Skeletal muscle tissue (tissue), 4 donors: ENCODE data around the gene ENTPD6. TPM values are rescaled to one million over a fixed set of nuclear protein-coding genes. Genes with fewer than 3 reads are reported as not detected.
"Not testable (repeated sequence)": the region's sequence is repeated elsewhere in the genome, so short reads cannot be mapped to it uniquely, and the experiment has no call there.

ENCODE experiments used
- H3K27ac ChIP-seq: one replicate; pipeline ENCODE4 v1.7.0; 2013; ENCODE audit warnings: mild to moderate bottlenecking, low read depth, low read length, inconsistent platforms
- H3K27me3 ChIP-seq, 3 donors: one replicate each; pipeline ENCODE4 v1.7.0; 2013; ENCODE audit warnings: low read length in 3 of 3; ENCODE audit not compliant: control insufficient read depth in 3 of 3, insufficient read depth in 3 of 3
- H3K36me3 ChIP-seq, 3 donors: one replicate each; pipeline ENCODE4 v1.7.0; 2013; ENCODE audit warnings: low read length in 3 of 3; ENCODE audit not compliant: control insufficient read depth in 3 of 3, insufficient read depth in 3 of 3
- H3K4me1 ChIP-seq, 3 donors: one replicate each; pipeline ENCODE4 v1.7.0; 2013; ENCODE audit warnings: low read length in 3 of 3, mild to moderate bottlenecking in 3 of 3; ENCODE audit not compliant: control insufficient read depth in 3 of 3, insufficient read depth in 3 of 3
- H3K4me3 ChIP-seq, 3 donors: one replicate each; pipeline ENCODE4 v1.7.0; 2013; ENCODE audit warnings: low read length in 3 of 3
- H3K9ac ChIP-seq, 3 donors: one replicate each; pipeline ENCODE4 v1.7.0; 2013; ENCODE audit warnings: low read length in 3 of 3, mild to moderate bottlenecking in 3 of 3, moderate library complexity in 2 of 3, low read depth in 1 of 3
- H3K9me3 ChIP-seq, 3 donors: one replicate each; pipeline ENCODE4 v1.7.0; 2013; ENCODE audit warnings: low read length in 3 of 3; ENCODE audit not compliant: control insufficient read depth in 3 of 3
- total RNA-seq: library from RNA; depleted of rRNA; stranded (reverse); fragments of >200 nt; gene quantifications from one replicate; pipeline ENCODE4 v1.2.3, GENCODE V29; 2014
- donor health status: Osteomylitis.

Gene ENTPD6
- total RNA-seq, 1 donor from 2014 or later: 17.7 TPM

DNA sequence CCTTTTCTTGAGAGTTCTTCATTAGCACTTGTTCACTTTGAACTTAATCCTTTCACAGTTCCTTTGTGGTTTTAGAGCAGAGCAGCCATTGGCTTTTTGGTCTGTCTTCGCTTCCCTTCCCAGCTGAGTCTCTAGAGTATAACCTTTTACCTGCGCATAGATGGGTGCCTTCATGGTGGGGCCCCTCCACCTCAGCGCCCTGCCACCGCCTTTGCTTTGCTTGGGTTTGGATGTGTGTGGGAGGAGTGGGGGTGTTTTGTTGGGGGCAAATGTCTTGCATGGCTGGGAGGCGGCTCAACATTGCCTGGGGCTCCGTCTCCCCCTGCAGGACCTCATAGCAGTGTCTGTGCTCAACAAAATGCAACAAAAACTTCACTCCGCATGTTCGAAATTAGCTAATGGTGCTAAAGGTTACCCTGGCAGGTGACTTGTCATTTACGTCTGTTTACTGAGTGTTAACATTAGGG, 64.3 kb downstream of the ENTPD6 start:
- Histone ChIP-seq H3K27ac (no peak overlapping the region), H3K4me1 (peaks cover 5 to 15% (median 11%) of the 10 kb centered on the region in 3 donors), H3K9ac (no peak overlapping the region), H3K27me3 (no peaks in the 10 kb centered on the region), H3K9me3 (no peaks in the 10 kb centered on the region), H3K36me3 (peaks cover 8 to 11% (median 9%) of the 10 kb centered on the region in 3 donors), H3K4me3 (no peak overlapping the region)

DNA sequence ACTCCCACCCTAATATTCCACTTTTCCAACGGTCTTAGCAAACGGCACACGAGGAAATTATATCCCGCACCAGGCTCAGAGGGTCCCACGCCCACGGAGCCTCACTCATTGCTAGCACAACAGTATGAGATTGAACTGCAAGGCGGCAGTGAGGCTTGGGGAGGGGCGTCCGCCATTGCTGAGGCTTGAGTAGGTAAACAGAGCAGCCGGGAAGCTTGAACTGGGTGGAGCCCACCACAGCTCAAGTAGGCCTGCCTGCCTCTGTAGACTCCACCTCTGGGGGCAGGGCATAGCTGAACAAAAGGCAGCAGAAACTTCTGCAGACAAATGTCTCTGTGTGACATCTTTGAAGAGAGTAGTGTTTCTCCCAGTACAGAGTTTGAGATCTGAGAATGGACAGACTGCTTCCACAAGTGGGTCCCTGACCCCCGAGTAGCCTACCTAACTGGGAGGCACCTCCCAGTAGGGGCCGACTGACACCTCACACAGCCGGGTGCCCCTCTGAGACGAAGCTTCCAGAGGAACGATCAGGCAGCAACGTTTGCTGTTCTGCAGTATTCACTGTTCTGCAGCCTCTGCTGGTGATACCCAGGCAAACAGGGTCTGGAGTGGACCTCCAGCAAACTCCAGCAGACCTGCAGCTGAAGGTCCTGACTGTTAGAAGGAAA, 65.4 kb downstream of the ENTPD6 start:
- not testable (repeated sequence) for H3K9ac ChIP-seq, H3K9me3 ChIP-seq, H3K4me1 ChIP-seq, H3K27ac ChIP-seq, H3K27me3 ChIP-seq, H3K36me3 ChIP-seq, H3K4me3 ChIP-seq

DNA sequence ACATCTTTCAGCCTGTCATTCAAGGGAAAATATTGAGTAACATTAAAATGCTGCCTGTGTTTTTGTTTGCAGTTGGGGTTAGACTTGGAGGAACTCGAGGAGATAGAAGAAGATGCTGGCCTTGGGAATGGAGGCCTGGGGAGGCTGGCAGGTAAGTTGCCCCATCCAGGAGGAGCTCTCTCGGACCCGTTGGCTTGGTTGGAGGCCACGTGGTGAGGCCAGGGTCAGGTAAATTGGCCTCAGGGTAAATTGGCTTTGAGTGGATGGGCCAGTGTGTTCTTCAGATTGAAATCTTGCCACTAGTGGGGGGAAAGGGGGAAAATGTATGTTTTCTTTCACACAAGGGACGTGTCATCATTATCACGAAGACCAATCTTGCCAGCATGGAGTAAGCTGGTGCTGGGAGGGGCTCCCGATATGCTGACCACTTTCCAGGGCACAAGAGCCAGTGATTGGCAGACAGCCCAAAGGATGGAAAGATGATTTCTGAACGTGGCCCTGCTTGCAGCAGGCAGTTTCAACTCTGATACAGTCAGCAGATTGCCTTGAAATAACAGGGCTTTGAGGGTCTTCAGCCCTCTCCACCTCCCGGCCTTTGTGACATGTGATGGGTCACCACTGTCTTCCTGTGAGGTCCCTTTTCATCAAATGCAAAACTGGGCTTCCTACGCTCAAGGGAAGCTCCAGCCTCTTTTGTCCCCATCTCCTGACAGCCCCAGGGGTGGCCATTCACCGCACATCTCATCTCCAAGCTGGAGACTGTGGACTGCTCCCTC, 73.7 kb downstream of the ENTPD6 start:
- peaks cover 21 to 28% (median 22%) of the 10 kb centered on the region in 3 donors for H3K4me1 ChIP-seq
- H3K9me3 ChIP-seq: no peaks in the 10 kb centered on the region
- H3K9ac ChIP-seq: no peak overlapping the region
- H3K27me3 ChIP-seq: no peaks in the 10 kb centered on the region
- no peak overlapping the region for H3K4me3 ChIP-seq
- H3K27ac ChIP-seq: no peak overlapping the region
- peaks cover 15 to 18% (median 17%) of the 10 kb centered on the region in 3 donors for H3K36me3 ChIP-seq

DNA sequence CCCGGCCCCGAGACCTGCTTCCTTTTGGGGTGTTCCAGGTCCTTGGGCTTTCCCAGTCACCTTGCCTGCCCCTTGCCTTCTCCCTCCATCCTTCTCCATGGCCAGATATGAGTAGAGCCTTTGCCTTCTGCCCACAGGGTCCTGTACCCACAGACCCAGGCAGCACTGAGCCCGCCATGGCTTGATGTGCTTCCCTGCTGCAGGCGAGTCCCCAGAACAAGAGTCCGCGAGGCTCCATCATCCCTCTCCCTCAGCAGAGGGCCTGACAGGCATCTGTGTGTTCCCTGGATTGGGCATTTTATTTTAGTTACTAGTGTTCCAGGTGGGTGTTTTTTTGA, 74.3 kb downstream of the ENTPD6 start:
- Histone ChIP-seq H3K4me3 (no peak overlapping the region), H3K9ac (no peak overlapping the region), H3K27ac (no peak overlapping the region), H3K4me1 (peaks cover 21 to 34% (median 22%) of the 10 kb centered on the region in 3 donors), H3K9me3 (no peaks in the 10 kb centered on the region), H3K36me3 (peaks cover 15 to 19% (median 18%) of the 10 kb centered on the region in 3 donors), H3K27me3 (no peaks in the 10 kb centered on the region)

DNA sequence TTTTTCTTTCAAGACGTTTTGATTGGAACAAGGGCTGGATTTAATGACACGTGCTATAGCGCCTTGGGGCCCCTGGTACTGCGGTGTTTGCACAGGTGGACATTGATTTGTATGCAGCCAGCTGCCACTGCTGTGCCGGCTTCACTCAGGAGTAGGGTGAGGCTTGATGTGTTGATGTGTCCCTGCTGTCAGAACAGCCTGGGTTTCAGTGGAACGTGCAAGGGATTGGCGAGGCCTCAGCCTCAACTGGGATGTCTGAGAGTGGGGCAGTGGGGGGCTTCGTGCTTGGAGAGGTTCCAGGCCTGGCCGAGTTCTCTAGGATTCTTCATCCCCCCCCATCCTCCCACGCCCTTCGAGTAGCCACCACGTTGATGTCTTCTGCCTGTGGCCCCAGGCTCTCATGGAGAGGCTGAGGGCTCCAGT, 75.3 kb downstream of the ENTPD6 start:
- Histone ChIP-seq H3K9me3 (no peaks in the 10 kb centered on the region), H3K36me3 (peaks cover 17 to 21% (median 19%) of the 10 kb centered on the region in 3 donors), H3K9ac (no peak overlapping the region), H3K27ac (no peak overlapping the region), H3K27me3 (no peaks in the 10 kb centered on the region), H3K4me1 (peaks cover 21 to 39% (median 22%) of the 10 kb centered on the region in 3 donors), H3K4me3 (no peak overlapping the region)

DNA sequence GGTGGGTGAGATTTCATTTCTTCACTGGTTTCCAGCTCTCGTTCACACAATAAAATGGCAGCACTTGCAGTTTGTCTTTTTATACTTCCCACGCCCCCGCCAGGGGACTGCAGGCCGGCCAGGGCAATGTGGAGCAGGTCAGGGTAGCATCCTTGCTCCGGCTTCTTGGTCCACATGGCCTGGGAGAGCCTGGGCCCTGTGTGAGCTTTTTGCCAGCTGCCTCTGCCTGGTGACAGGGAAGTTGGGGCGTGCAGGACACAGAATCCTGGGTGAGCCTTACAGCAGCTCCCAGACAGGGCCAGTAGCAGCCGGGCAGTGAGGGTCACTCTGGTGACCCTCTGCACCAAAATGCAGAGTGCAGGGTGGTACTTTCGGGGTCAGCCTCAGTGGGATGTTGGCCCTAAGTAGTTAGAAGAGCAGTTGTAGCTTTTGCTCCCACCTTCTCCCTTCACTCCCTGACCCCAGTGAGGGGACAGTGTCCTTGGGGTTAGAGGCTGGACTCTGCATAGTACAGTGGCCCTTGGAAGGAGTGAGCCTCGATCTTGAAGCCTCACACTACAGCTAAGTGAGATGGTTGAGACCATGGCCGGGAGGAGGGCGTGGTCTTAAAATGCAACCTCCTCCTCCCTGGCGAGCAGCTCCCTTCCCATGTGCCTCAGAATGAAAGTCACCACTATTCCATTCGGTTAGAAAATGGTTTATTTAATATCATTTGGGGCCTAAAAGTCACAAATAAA, 76.1 kb downstream of the ENTPD6 start:
- Histone ChIP-seq H3K36me3 (peaks cover 17 to 24% (median 19%) of the 10 kb centered on the region in 3 donors), H3K9ac (no peak overlapping the region), H3K27me3 (no peaks in the 10 kb centered on the region), H3K4me1 (peaks cover 21 to 39% (median 22%) of the 10 kb centered on the region in 3 donors), H3K4me3 (no peak overlapping the region), H3K9me3 (no peaks in the 10 kb centered on the region), H3K27ac (no peak overlapping the region)

DNA sequence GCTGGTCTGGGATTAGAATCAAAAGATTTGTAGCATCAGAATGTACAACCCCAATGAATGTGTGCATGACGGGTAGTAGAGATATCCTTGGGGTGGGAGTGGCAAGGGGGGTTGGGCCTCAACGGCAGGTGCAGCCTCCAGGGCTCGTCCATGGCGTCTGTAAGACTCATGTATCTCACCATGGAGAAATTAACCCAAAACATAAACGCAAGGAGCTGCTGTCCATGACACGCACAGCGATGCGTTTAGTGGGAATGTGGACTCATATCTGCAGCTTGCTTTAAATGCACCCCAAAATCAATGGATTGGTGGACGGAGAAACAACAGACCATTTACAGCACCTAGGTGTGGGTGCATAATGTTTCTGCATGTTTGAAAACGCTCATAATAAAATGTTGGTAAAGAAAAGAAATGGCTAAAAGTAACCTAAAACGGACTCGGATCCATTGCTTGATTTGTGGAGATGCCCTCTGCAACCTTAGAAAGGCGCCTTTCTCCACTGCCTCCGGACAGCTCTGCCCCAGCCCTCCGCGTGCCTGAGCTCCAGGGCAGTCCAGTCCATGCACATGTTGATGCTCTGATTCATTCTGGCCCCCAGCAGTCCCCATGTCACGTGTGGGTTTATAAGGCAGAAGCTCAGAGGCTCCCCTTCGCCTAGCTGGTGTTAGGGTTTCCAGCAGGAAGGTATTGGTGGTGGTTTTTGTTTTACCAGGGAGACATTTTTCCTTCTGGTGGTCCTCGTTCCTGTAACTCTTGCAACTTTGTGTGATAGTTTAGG, 76.9 kb downstream of the ENTPD6 start:
- Histone ChIP-seq H3K27ac (peak overlapping the region; percentile 49), H3K4me3 (peak overlapping the region in 1 of 3 donors; percentile 30)

DNA sequence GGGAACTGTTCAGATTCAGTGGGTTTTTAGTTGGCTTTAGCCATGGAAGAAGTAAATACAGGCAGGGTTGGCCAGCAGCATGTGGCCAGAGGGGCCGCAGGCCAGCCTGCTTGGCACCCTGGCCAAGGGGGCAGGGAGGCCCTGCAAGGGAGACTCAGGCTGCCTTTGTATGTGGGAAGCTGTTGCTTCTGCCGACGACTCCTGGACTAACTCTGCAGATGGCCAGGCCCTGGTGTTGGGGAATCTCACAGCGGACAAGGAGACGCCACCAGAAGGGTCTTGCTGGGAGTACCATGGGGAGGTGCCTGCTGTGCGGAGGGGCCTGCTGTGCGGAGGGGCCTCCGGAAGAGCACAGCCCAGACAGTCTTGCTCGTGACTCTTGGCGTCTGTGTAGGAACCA, 77.5 kb downstream of the ENTPD6 start:
- peaks cover 21 to 43% (median 27%) of the 10 kb centered on the region in 3 donors for H3K4me1 ChIP-seq
- H3K9me3 ChIP-seq: no peaks in the 10 kb centered on the region
- no peaks in the 10 kb centered on the region for H3K27me3 ChIP-seq
- peak overlapping the region; percentile 30 to 40 (median 36) for H3K4me3 ChIP-seq
- H3K36me3 ChIP-seq: peaks cover 21 to 33% (median 25%) of the 10 kb centered on the region in 3 donors
- H3K9ac ChIP-seq: peak overlapping the region in 2 of 3 donors; percentile 62 to 63
- H3K27ac ChIP-seq: peak overlapping the region; percentile 49

More for the DNA sequence above, 76.9 kb downstream of the ENTPD6 start:
- Histone ChIP-seq H3K4me1 (peaks cover 21 to 41% (median 24%) of the 10 kb centered on the region in 3 donors), H3K27me3 (no peaks in the 10 kb centered on the region), H3K9me3 (no peaks in the 10 kb centered on the region), H3K9ac (peak overlapping the region in 1 of 3 donors; percentile 25), H3K36me3 (peaks cover 20 to 28% (median 21%) of the 10 kb centered on the region in 3 donors)
